ENCODE measurements around the gene ACTG1.

The ACTG1 gene

GRCh38 chr17:81517339-81518112, 4.9 kb upstream of the ACTG1 start:
- no peak for DNase-seq (ENCODE audit: low read depth)

- no peak for DNase-seq (ENCODE audit: low read depth)
These were observed 4.4 kb upstream of the ACTG1 start for GRCh38 chr17:81517009-81517338.

- no peak for DNase-seq (ENCODE audit: low read depth)
These were observed 3.8 kb upstream of the ACTG1 start for GRCh38 chr17:81516439-81516838.

DNA sequence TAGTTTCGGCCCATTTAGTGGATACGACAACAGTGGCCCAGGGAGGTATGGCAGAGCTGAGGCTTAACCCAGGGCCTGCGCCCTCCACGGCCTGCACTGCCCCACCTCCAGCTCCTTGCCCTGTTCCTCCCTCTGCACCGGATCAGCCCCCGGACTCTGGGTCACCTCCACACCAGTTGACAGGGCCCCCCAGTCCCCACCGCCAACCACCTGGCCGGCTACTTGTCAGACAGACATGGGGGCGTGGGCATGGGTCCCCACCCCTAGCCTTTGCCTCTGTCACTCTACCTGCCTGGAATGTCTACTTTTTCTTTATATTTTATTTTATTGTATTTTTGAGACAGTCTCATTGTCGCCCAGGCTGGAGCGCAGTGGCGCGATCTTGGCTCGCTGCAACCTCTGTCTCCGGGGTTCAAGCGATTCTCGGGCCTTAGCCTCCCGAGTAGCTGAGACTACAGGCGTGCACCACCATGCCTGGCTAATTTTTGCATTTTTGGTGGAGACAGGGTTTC, 3.0 kb upstream of the ACTG1 start:
- DNase-seq (ENCODE audit: low read depth), result no peak

DNA sequence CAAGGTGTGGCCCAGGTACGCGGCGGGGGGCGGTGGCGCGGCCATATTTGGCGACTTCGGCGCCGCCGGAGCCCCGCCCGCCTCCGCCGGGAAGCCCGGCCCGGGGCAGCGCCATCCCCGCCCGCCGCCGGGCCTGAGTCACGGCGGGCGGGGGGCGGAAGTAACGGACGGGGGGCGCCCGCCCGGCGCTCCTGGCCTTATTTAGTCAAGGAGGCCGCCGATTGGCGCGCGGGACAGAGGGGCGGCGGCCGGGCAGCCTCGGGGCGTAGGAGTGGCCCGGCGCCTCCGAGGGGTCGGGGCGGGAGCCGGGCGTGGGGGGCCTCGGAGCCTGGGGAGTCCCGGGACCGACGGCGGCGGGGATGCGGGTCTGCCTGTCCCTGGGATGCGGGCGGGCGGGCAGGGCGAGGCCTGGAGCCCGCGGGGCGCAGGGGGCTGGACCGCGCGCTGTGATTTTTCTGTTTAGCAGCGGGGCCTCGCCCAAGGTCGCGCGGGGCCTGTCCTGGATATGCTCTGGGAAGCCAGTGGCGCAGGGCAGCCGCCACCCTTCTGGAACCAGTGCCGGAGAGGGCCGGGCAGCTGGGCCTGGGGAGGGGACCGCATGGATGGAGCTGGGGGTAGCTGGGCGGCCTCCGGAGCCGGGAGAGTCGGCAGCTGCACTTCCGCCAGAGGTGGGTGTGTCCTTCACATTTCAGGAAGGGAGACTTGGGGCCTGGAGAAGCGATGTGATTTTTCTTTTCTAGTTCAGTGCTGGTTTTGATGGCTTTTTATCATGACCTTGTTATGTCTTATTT, 2.3 kb upstream of the ACTG1 start:
- DNase-seq (ENCODE audit: low read depth), result peak; percentile 62

DNA sequence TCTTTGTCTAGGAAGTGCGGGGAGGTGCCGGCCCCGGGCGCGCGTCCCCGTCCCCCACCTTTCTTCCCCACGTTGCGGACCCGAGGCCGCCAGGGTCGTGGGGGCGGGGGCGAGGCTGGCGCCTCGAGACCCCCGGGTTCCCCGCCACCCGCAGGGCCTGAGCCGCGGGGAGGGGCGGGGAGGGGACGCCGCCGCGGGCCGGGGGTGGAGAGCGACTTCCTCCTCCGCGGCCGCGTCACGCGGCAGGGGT, 1.8 kb upstream of the ACTG1 start:
- DNase-seq (ENCODE audit: low read depth), result no peak

GRCh38 chr17:81513753-81514488, 1.3 kb upstream of the ACTG1 start:
- DNase-seq (ENCODE audit: low read depth), result no peak

- no peak for DNase-seq (ENCODE audit: low read depth)
These were observed 763 bp upstream of the ACTG1 start for GRCh38 chr17:81513372-81513752.

DNA sequence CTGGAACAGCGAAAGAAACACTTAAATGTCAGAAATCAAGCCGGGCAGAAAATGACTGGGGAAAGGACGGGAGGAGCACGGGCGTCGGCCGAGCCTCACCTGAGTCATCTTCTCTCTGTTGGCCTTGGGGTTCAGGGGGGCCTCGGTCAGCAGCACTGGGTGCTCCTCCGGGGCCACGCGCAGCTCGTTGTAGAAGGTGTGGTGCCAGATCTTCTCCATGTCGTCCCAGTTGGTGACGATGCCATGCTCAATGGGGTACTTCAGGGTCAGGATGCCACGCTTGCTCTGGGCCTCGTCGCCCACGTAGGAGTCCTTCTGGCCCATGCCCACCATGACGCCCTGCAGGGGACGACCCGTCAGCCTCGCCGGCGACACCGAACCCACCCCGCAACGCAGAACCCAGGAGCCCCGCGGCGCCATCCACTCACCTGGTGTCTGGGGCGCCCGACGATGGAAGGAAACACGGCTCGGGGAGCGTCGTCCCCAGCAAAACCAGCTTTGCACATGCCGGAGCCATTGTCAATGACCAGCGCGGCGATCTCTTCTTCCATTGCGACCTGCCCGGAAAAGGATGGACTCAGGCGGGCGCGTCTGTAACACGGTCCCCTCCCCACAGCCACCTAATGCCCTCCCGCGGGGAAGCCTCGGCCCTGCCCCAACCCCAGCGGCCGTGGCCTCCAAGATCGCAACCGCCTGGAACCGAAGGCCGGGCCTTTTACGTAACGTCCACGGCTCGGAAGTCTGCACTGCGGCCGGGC, 616 bp downstream of the ACTG1 start:
- DNase-seq (ENCODE audit: low read depth), result no peak

DNA sequence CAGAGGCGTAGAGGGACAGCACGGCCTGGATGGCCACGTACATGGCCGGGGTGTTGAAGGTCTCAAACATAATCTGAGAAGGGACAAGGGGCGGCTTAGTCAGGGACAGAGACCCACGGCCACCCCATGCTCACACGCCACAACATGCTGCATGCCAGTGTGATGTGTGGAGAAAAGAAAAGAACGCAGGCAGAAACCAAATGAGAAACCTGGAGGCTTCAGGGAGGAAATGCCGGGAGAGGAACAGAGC, 1.1 kb downstream of the ACTG1 start:
- DNase-seq (ENCODE audit: low read depth), result no peak

DNA sequence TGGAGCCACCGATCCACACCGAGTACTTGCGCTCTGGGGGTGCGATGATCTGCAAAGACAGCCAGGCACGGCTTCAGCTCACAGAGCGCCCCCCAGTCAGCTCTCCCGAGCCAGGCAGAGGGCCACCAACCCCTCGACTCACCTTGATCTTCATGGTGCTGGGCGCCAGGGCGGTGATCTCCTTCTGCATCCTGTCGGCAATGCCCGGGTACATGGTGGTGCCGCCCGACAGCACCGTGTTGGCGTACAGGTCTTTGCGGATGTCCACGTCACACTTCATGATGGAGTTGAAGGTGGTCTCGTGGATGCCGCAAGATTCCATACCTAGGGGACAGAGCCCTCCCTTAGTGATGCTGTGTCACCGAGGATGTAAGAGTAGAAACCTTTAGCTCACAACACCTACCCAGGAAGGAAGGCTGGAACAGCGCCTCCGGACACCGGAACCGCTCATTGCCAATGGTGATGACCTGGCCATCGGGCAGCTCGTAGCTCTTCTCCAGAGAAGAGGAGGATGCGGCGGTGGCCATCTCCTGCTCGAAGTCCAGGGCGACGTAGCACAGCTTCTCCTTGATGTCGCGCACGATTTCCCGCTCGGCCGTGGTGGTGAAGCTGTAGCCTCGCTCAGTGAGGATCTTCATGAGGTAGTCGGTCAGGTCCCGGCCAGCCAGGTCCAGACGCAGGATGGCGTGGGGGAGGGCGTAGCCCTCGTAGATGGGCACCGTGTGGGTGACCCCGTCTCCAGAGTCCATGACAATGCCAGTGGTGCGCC, 1.6 kb downstream of the ACTG1 start:
- DNase-seq (ENCODE audit: low read depth), result no peak

GRCh38 chr17:81509972-81510784, 2.4 kb downstream of the ACTG1 start:
- DNase-seq (ENCODE audit: low read depth), result no peak

DNA sequence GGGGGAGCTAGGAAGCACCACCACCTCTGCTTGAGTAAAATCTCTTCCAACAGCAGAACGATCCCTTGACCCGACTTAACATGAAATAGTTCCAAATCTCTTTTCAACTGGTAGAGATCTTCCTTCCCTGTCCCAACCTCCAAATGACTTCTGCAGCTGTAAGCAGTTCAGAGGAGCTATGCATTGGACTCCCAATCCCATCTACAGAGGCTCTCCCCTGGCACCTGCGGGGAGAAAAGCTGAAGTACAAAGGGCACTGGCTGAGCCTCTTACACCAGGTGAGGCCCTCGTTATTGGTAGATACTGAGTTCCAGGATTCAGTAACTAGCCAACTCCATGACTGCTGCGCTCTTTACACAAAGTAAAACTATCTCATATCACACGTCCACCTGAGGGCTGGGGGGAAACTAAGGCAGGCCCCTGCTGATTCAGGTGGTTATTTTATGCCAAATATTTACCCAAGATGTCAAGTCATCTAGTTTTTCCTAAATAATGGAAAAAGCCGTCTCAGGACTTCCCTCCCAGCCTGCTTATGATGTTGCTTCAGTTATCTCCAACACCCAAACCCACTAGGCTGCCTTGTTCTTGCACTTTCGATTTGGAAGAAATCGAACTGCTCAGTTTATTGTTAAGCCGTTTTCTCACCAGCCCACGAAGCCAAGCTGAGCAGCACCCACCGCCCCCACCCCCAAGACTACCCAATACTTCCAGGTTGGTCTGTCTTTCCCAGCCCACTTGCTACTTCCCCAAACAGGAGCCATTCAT, 3.2 kb downstream of the ACTG1 start:
- DNase-seq (ENCODE audit: low read depth), result no peak

GRCh38 chr17:81508639-81509206, 3.9 kb downstream of the ACTG1 start:
- DNase-seq (ENCODE audit: low read depth), result no peak

DNA sequence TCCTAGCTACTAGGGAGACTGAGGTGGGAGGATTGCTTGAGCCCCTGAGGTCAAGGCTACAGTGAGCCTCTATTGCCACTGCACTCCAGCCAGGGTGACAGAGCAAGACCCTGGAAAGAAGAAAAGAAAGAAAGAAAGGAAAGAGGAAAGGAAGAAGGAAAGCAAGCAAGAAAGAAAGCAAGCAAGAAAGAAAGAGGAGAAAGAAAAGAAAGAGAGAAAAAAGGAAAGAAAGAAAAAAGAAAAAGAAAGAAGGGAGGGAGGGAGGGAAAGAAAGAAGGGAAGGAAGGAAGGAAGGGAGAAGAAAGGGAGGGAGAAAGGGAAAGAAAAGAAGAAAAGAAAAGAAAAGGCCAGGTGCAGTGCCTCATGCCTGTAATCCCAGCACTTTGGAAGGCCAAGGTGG, 9.0 kb downstream of the ACTG1 start:
- no peak for DNase-seq (ENCODE audit: low read depth)

- DNase-seq (ENCODE audit: low read depth), result no peak
These were observed 10.1 kb downstream of the ACTG1 start for GRCh38 chr17:81502471-81503017.

- DNase-seq (ENCODE audit: low read depth), result no peak
These were observed 12.6 kb downstream of the ACTG1 start for GRCh38 chr17:81500047-81500446.

DNA sequence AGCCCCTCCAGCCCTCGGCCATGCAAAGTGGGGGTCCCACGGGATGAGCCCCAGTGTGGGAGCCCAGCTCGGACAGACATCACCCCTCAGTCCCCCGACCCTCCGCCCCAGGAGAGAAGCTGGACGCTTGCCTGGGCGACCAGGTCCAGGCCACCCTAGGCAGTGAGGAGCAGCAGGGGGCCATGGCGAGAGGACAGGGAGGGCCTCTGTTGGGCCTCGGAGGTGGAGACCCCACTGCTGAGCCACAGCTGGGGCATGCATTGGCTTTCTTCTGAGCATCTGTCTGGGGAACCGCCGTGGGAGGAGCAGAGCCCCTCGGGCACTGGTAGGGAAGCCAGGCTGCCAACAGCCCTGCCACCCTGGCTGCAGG, 13.0 kb downstream of the ACTG1 start:
- DNase-seq (ENCODE audit: low read depth), result no peak

DNA sequence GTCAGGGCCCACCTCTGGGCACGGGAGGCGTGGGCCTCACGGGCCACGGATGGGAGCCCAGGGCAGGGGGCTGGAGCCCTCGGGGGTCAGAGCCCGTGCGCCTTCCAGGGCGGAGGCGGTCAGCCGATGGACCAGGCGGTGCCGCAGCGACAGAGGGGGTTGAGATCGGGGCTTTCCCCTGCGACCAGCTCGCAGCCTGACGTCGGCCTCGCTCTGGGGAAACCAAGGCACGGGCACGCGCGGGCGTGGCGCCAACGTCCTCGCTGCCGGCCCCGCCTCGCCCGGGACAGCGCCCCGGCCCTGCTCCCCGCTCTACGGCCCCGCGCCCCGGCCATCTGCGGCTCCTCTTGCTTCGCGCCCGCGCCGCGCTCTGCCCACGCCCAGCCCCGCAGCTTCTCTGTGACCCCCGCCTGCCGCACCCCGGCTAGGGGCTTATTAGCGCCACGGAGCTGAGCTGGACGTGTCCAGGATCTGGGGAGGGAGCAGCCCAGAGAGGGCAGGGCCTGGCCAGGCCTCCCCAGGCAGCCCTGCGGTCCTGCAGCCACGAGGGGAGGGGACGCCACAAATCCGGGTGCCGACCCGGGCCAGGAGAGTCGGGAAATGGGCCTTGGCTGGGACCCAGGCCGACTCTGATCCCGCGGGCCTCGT, 13.5 kb downstream of the ACTG1 start:
- DNase-seq (ENCODE audit: low read depth), result no peak

Measured in stimulated activated CD8-positive, alpha-beta memory T cell treated with anti-CD3 and anti-CD28 coated beads, Interleukin-4, amount 100 ng/mL, for 24 hours (primary cell).